Thyroid gland (tissue), 4 donors: ENCODE data around the gene SUGCT. TPM values are rescaled to one million over a fixed set of nuclear protein-coding genes. Genes with fewer than 3 reads are reported as not detected.

Source experiments
- DNase-seq, 2 donors: peaks; one replicate each; pipeline ENCODE4 v3.0.0-alpha.2; 2019
- H3K27ac ChIP-seq, 3 donors: fragments of 200-600 bp; sonication (generic); 1 replicate in 2 of 3; 2 replicates in 1 of 3; pipeline ENCODE4 v1.5.1; 2016 to 2019; ENCODE audit warnings: mild to moderate bottlenecking in 1 of 3, moderate library complexity in 1 of 3
- H3K27me3 ChIP-seq: fragments of 200-600 bp; sonication (generic); one replicate; pipeline ENCODE4 v1.5.1; 2019
- H3K36me3 ChIP-seq, 2 donors: fragments of 200-600 bp; sonication (generic); one replicate each; pipeline ENCODE4 v1.5.1; 2016 to 2019
- H3K4me1 ChIP-seq, 2 donors: fragments of 200-600 bp; sonication (generic); one replicate each; pipeline ENCODE4 v1.5.1; 2017 to 2019
- H3K4me3 ChIP-seq, 3 donors: fragments of 200-600 bp; sonication (generic); replicated peaks in 1 of 3; 1 replicate in 2 of 3; 2 replicates in 1 of 3; pipeline ENCODE4 v1.5.1; 2016; ENCODE audit warnings: mild to moderate bottlenecking in 1 of 3
- H3K9me3 ChIP-seq: fragments of 200-600 bp; sonication (generic); one replicate; pipeline ENCODE4 v1.5.1; 2017
- CTCF ChIP-seq, 6 experiments: fragments of 200-600 bp in 3 of 6; fragments of 450-650 bp in 3 of 6; sonication (generic) in 3 of 6; IDR thresholded peaks; one replicate each; pipeline ENCODE4 v1.5.1; 2016 to 2019; ENCODE audit warnings: antibody characterized with exemption in 6 of 6, mild to moderate bottlenecking in 2 of 6, inconsistent platforms in 1 of 6, moderate library complexity in 1 of 6
- POLR2A ChIP-seq, 2 donors: fragments of 450-650 bp; IDR thresholded peaks; one replicate each; pipeline ENCODE4 v1.6.1; 2017; ENCODE audit warnings: antibody characterized with exemption in 2 of 2, mild to moderate bottlenecking in 2 of 2, moderate library complexity in 1 of 2
- WGBS, 2 donors: methylation state at CpG; one replicate each; pipeline ENCODE4 v1.1.5; 2017; 5-methylcytosine and 5-hydroxymethylcytosine counted together
- intact Hi-C: fragments of 100-400 bp; cut with DNase I; formaldehyde crosslinking; loops from one replicate; pipeline ENCODE4 v1.15.1; 2023
- total RNA-seq, 4 donors: library from RNA; depleted of rRNA; stranded (reverse); fragments of >200 nt; gene quantifications; one replicate each; pipeline ENCODE4 v1.2.3, GENCODE V29; 2016

The SUGCT gene
- total RNA-seq, 4 donors from 2014 or later = 1.3 to 15.2 (median 3.2) TPM

GRCh38 chr7:40784176-40784575 lies 649.4 kb downstream of the SUGCT start:
- Histone ChIP-seq H3K9me3 (no peaks in the 10 kb centered on the region), H3K27ac (no peak overlapping the region), H3K27me3 (no peaks in the 10 kb centered on the region), H3K4me1 (no peaks in the 10 kb centered on the region), H3K4me3 (no peak overlapping the region), H3K36me3 (no peaks in the 10 kb centered on the region)
- intact Hi-C loops = no loop called here
- DNase-seq = no peak
- TF ChIP-seq CTCF (IDR thresholded peaks at IDR 0.05) (no peak), POLR2A (IDR thresholded peaks at IDR 0.05) (no peak)
- WGBS, 2 donors = 42 to 45% methylated on average over 2 of the region's 2 CpGs

- Histone ChIP-seq H3K4me1 (no peaks in the 10 kb centered on the region), H3K9me3 (no peaks in the 10 kb centered on the region), H3K36me3 (no peaks in the 10 kb centered on the region), H3K27me3 (no peaks in the 10 kb centered on the region), H3K27ac (no peak overlapping the region), H3K4me3 (no peak overlapping the region)
- DNase-seq = no peak
- WGBS, 2 donors = 97 to 100% methylated on average over 1 of the region's 1 CpG
- intact Hi-C loops = no loop called here
- TF ChIP-seq CTCF (IDR thresholded peaks at IDR 0.05) (no peak), POLR2A (IDR thresholded peaks at IDR 0.05) (no peak)
These were observed 652.1 kb downstream of the SUGCT start for GRCh38 chr7:40786909-40787308.

- intact Hi-C loops = no loop called here
- Histone ChIP-seq H3K36me3 (no peaks in the 10 kb centered on the region), H3K4me1 (no peaks in the 10 kb centered on the region), H3K27me3 (no peaks in the 10 kb centered on the region), H3K27ac (no peak overlapping the region), H3K4me3 (no peak overlapping the region), H3K9me3 (no peaks in the 10 kb centered on the region)
- no peak for DNase-seq
- TF ChIP-seq POLR2A (IDR thresholded peaks at IDR 0.05) (no peak), CTCF (IDR thresholded peaks at IDR 0.05) (no peak)
- 86 to 90% methylated on average over 3 of the region's 3 CpGs for WGBS, 2 donors
These were observed 658.3 kb downstream of the SUGCT start for GRCh38 chr7:40793132-40793531.

- TF ChIP-seq CTCF (IDR thresholded peaks at IDR 0.05) (no peak), POLR2A (IDR thresholded peaks at IDR 0.05) (no peak)
- 59 to 79% methylated on average over 1 of the region's 1 CpG for WGBS, 2 donors
- Histone ChIP-seq H3K36me3 (no peaks in the 10 kb centered on the region), H3K4me3 (no peak overlapping the region), H3K27ac (no peak overlapping the region), H3K27me3 (no peaks in the 10 kb centered on the region), H3K9me3 (no peaks in the 10 kb centered on the region), H3K4me1 (no peaks in the 10 kb centered on the region)
- intact Hi-C loops = no loop called here
- no peak for DNase-seq
These were observed 660.8 kb downstream of the SUGCT start for GRCh38 chr7:40795607-40796006.

GRCh38 chr7:40796723-40797122 lies 661.9 kb downstream of the SUGCT start:
- no peak for DNase-seq
- no peaks in the 10 kb centered on the region for H3K4me1 ChIP-seq
- TF ChIP-seq CTCF (IDR thresholded peaks at IDR 0.05) = no peak
- no peak for TF ChIP-seq POLR2A (IDR thresholded peaks at IDR 0.05)
- H3K36me3 ChIP-seq = no peaks in the 10 kb centered on the region
- intact Hi-C loops = no loop called here
- no peaks in the 10 kb centered on the region for H3K9me3 ChIP-seq
- H3K27ac ChIP-seq = no peak overlapping the region
- no peak overlapping the region for H3K4me3 ChIP-seq
- H3K27me3 ChIP-seq = no peaks in the 10 kb centered on the region
- WGBS, 2 donors = 73 to 88% methylated on average over 1 of the region's 1 CpG
